LNCAP (cell line): Measurements from ENCODE around the gene TXN2.

ENCODE experiments used
- TF ChIP-seq, protein P1 (sequence below): fragments of 450-650 bp; IDR thresholded peaks from 2 replicates; pipeline ENCODE4 v1.5.1; 2017; ENCODE audit warnings: mild to moderate bottlenecking

The TXN2 gene

DNA sequence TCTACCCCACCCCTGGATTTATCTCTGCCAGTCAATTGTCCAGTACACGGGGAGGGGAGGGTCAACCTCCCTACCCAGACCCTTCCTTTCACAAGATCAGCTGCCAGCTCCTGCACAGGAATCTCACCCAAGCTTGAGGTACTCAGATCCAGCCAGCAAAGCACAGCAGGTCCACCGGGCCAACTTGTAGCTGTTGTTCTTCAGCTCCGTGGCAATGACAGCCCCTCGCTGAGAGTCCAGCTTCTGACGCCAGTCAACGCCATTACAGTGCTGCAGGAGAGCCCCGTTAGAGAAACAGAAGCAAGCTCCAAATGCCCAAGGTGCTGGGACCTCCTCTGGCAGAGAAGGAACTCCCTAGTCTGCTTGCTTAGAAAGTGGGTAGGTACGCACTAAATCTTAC lies 30.9 kb upstream of the TXN2 start:
- TF ChIP-seq, protein P1, sequence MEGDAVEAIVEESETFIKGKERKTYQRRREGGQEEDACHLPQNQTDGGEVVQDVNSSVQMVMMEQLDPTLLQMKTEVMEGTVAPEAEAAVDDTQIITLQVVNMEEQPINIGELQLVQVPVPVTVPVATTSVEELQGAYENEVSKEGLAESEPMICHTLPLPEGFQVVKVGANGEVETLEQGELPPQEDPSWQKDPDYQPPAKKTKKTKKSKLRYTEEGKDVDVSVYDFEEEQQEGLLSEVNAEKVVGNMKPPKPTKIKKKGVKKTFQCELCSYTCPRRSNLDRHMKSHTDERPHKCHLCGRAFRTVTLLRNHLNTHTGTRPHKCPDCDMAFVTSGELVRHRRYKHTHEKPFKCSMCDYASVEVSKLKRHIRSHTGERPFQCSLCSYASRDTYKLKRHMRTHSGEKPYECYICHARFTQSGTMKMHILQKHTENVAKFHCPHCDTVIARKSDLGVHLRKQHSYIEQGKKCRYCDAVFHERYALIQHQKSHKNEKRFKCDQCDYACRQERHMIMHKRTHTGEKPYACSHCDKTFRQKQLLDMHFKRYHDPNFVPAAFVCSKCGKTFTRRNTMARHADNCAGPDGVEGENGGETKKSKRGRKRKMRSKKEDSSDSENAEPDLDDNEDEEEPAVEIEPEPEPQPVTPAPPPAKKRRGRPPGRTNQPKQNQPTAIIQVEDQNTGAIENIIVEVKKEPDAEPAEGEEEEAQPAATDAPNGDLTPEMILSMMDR = no peak

DNA sequence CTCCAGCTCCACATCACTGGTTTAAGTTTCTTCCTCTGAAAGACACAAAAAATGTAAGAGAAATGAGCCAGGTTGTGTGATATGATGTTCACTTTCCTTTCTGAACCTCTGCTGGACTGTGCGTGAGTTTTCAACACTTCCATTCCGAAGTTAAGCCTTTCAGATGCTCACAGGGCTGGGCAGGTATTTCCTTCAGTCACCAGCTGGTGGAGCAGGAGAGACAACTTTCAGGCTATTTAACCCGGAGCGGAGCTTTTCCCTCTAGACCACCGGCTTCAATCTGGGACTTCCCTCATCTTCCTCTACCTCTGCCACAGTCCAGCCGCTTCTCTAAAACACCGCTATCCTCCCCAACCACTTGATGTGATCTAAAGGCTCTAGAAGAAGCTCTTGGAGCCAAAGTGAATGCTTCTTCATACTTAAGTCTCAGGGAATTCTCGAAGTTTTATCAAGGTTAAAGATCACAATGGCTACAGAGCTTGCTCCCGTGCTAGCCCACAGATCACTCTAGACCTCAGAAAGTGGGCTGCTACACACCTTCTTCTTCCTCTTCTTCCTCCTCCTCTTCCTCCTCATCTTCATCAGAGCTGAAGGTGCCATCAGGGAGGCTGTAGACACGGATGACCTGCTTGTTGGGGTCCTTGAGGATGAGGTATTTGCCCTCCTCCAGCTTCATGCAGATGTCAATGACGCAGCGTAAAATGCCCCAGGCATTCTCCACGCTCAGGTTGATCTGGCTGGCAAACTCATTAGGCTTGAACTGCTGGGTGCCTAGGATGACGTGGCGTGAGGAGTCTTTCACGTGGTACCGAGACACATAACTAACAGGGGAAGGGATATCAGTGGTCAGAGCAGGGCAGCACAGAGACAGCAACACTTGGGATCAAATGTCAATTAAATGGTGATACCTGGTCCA lies 29.8 kb upstream of the TXN2 start:
- TF ChIP-seq, protein P1 = peak; percentile 50

DNA sequence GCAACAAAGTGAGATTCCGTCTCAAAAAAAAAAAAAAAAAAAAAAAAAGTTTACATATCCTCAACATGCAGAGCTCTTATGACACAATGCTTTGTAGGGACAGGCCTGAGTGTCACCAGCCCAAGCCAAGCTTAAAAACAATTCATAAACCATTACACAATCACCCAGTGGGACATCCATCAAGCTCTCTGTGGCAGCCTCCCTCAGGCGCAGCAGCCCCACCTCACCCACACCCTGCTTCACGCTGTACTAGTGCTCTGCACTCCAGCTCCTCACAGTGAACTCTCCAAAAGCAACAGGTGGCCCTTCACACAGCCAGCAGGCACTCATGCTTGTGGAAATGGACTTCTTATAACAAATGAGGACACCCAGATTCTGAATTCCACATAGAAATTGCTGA lies 28.9 kb upstream of the TXN2 start:
- TF ChIP-seq, protein P1 = no peak

DNA sequence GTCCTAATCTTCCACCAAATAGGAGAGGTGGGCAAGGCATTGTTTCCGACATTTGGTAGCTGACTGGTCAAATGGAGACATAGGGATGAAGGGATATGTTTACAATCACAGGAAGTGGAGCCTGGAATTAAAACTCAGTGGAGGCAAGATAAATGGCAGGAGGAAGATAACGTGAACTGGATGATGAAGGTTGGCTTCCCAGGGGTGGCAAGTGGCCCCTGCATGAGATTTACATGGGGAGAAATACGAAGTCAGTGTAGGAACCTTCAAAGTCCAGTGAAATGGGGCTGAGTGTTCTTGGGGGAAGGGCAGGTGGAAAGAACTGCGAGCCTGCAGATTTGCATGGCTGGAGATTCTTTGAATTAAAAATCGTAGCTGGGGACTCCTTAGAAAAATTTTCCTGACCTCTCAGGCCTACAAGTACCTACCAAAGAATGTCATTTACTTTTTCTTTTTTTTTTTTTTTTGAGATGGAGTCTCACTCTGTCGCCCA lies 26.1 kb upstream of the TXN2 start:
- TF ChIP-seq, protein P1 = no peak

DNA sequence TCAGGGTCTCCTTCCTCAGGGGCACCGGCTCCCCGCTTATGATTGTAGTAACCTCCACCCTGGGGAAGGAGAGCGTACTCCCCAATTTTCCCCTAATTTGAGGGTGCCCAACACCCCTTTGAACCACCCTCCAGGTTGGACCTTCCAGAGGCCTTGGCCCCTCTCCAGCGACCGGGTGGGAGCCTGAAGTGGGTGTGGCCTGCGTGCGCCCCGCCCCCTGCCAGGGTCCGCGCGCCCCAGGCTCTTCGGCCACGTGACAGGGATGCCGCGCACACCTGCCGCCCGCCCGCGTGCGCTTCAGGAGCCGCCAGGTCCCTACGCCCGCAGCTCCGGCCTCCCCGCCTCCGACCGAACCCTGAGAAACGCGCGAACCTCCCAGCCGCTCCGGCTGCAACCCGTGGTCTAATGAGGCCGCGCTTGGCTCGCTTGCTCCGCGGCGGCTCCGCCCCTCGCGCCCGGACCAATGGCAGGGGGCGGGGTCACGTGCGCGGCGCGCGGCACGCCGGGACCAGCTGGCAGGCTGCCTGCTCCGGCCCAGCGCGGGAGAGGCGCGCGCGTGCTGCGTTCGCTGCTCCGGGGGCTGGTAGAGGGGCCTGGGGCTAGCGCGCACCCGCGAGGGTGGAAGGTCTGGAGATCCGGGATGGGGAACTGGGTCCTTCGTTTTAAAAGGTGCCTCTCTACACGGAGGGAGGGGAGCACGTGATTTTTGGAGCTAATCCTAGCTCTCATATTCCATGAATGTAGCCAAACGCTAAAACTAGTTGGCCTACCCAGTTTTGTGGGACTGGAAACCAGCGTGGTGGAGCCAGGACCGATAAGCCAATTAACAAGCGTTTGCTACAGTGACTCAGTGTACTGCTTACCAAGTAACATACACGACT lies 25.4 kb upstream of the TXN2 start, which contains the start of gene FOXRED2:
TSS of gene FOXRED2 (minus strand) at position 404 of the 881 bp plus-strand sequence. CDS start 618 bp downstream, outside the sequence.
- TF ChIP-seq, protein P1 = no peak

DNA sequence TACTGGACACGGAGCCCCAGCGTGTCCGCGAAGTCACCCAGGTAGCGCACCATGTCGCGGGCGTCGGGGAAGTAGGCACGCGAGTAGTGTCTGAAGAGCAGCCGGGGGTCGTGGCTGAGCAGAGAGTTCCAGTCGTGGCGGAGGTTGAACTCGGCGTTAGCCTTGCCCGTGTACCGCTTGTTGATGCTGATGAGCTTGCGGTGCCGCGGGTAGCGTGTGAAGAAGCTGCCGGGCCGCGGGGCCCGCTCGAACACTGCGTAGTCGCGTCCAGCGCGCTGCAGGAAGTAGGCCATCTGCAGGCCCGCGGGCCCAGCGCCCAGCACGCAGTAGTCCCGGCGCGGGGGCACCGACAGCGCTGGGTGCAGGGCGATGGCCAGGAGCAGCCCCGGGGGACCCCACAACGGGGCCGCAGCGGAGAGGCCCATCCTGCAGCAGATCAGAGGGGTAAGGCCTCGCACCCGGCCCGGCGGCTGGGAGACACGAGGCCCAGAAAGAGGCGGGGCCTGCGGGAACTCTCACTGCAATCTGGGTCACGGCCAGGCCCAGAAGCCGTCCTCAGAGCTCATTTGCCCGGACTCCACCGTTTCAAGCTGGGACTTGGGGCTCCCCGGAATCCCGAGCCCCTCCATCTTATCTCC lies 24.7 kb upstream of the TXN2 start:
- TF ChIP-seq, protein P1 = no peak
